ENCODE results near the gene SPOCK2.

The SPOCK2 gene

GRCh38 chr10:72056932-72057751 is 31.2 kb downstream of the SPOCK2 start:
- no peak for DNase-seq (ENCODE audit: low read depth, low spot score)
- CTCF ChIA-PET: interaction anchor here (0.7 to 8.4 kb wide), 2 partner anchors 9 to 101 kb away, joined by 3 to 96 read pairs; no protein-coding TSS in a partner anchor
- no peak for TF ChIP-seq CTCF (IDR thresholded peaks at IDR 0.05; ENCODE audit: insufficient read depth, low read length, missing control alignments)
- POLR2A ChIA-PET: no interaction called here
- H3K4me3 ChIP-seq (ENCODE audit: low read depth, low read length): no peak overlapping the region

DNA sequence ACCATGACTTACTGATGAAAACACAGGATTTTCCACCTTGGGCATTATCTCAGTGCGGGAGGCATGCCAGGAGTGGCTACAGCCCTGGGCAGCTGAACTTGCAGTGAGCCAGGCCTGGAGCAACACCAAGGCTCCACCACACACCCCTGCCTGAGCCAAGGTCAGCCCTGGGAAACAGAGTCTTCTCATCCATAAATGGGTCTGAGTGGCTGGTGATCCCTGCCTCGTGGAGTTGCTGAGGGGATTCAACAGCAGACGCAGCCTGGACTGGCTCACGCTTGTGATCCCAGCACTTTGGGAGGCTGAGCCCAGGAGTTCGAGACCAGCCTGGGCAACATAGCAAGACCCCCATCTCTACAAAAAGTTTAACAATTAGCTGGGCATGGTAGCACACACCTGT is 32.2 kb downstream of the SPOCK2 start:
- no peak for TF ChIP-seq CTCF (IDR thresholded peaks at IDR 0.05; ENCODE audit: insufficient read depth, low read length, missing control alignments)
- H3K4me3 ChIP-seq (ENCODE audit: low read depth, low read length): no peak overlapping the region
- CTCF ChIA-PET: interaction anchor here (2.3 to 8.4 kb wide), 2 partner anchors 8 to 13 kb away, joined by 8 to 96 read pairs; no protein-coding TSS in a partner anchor
- no peak for DNase-seq (ENCODE audit: low read depth, low spot score)
- POLR2A ChIA-PET: no interaction called here

- no peak for DNase-seq (ENCODE audit: low read depth, low spot score)
- no peak for TF ChIP-seq CTCF (IDR thresholded peaks at IDR 0.05; ENCODE audit: insufficient read depth, low read length, missing control alignments)
- POLR2A ChIA-PET: no interaction called here
- CTCF ChIA-PET: interaction anchor here (0.7 to 2.3 kb wide), 6 partner anchors 8 to 157 kb away, joined by 3 to 8 read pairs (median 4); no protein-coding TSS in a partner anchor
- H3K4me3 ChIP-seq (ENCODE audit: low read depth, low read length): no peak overlapping the region
These were observed 34.7 kb downstream of the SPOCK2 start for GRCh38 chr10:72053690-72054089.

DNA sequence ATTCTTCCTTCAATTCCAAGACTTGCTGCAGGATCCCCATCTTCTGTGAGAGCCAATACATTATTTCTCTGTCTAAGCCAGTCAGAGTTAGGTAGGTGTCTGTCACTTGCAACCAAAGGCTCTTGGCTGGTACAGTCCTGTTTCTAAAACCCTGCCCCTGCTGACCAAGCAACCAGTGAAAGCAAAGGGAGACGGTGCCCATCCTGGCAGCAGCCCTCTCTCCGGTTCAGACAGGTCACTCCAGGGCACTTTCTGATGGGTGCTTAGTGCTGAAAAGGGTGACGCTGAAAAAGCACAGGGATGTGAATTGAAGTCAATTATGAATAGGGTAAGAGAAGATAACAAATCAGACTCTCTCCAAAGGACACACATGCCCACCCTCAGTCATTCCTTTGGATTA is 37.5 kb downstream of the SPOCK2 start:
- POLR2A ChIA-PET: no interaction called here
- CTCF ChIA-PET: interaction anchor here (0.7 to 7.3 kb wide), 13 partner anchors 9 to 285 kb away, joined by 3 to 155 read pairs (median 7); partner anchors contain the start of genes ANAPC16 and ASCC1

GRCh38 chr10:72049969-72050781 is 38.2 kb downstream of the SPOCK2 start:
- POLR2A ChIA-PET: no interaction called here
- no peak for DNase-seq (ENCODE audit: low read depth, low spot score)
- no peak overlapping the region for H3K4me3 ChIP-seq (ENCODE audit: low read depth, low read length)
- CTCF ChIA-PET: interaction anchor here (0.6 to 8.2 kb wide), 25 partner anchors 10 to 294 kb away, joined by 3 to 165 read pairs (median 12); partner anchors contain the start of genes ANAPC16, ASCC1 and CHST3
- no peak for TF ChIP-seq CTCF (IDR thresholded peaks at IDR 0.05; ENCODE audit: insufficient read depth, low read length, missing control alignments)

More for the DNA sequence above, 37.5 kb downstream of the SPOCK2 start:
- no peak for TF ChIP-seq CTCF (IDR thresholded peaks at IDR 0.05; ENCODE audit: insufficient read depth, low read length, missing control alignments)
- no peak for DNase-seq (ENCODE audit: low read depth, low spot score)
- H3K4me3 ChIP-seq (ENCODE audit: low read depth, low read length): no peak overlapping the region
